GM13976 (cell line): ENCODE data around the gene IDI1.

Source experiments
- DNase-seq: peaks from one replicate; pipeline ENCODE4 v3.0.0; 2012; ENCODE audit warnings: low spot score
- CTCF ChIP-seq: IDR thresholded peaks from 2 replicates; pipeline ENCODE4 v1.5.1; 2012; ENCODE audit warnings: borderline replicate concordance, mild to moderate bottlenecking; ENCODE audit not compliant: insufficient read depth; ENCODE audit errors: extremely low read depth, missing control alignments, control extremely low read depth
- in situ Hi-C: fragments of 300-500 bp; cut with MboI; formaldehyde crosslinking; loops from one replicate; pipeline ENCODE4 v1.12.0; 2022; ENCODE audit warnings: low sequenced_read_pairs, mixed read lengths, inconsistent platforms; ENCODE audit not compliant: unreplicated experiment

The IDI1 gene

GRCh38 chr10:1024103-1024502 is 24.8 kb downstream of the IDI1 start:
- no peak for DNase-seq
- TF ChIP-seq CTCF: no peak
- in situ Hi-C loops: no loop called here

GRCh38 chr10:1022413-1022812 is 26.5 kb downstream of the IDI1 start:
- DNase-seq: no peak
- in situ Hi-C loops: no loop called here
- TF ChIP-seq CTCF: no peak

- no peak for DNase-seq
- TF ChIP-seq CTCF: no peak
- in situ Hi-C loops: no loop called here
These were observed 28.0 kb downstream of the IDI1 start for GRCh38 chr10:1020958-1021357.

- in situ Hi-C loops: no loop called here
- no peak for TF ChIP-seq CTCF
These were observed 28.5 kb downstream of the IDI1 start for GRCh38 chr10:1020460-1020859.

GRCh38 chr10:1019362-1019761 is 29.6 kb downstream of the IDI1 start:
- no peak for DNase-seq
- in situ Hi-C loops: no loop called here
- TF ChIP-seq CTCF: no peak

More at GRCh38 chr10:1020460-1020859, 28.5 kb downstream of the IDI1 start:
- DNase-seq: no peak

DNA sequence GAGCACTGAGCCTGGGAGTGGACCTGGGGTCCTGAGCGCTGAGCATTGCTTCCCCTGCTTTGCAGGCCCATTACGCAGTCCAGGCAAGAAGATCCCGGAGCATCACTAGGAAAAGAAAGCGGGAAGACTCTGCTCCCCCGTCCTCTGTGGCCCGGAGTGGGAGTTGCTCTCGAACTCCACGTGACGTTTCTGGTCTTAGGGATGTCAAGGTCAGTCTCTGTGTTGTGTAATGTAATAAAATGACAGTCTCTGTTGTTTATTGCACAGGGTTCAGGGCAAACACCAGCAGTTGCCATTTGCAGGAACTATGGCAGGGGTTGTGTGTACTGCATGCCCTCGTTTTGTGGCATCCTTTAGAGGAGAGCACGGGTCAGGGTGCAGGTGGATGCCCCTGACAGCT is 33.2 kb downstream of the IDI1 start:
- DNase-seq: no peak
- no peak for TF ChIP-seq CTCF
- in situ Hi-C loops: no loop called here

DNA sequence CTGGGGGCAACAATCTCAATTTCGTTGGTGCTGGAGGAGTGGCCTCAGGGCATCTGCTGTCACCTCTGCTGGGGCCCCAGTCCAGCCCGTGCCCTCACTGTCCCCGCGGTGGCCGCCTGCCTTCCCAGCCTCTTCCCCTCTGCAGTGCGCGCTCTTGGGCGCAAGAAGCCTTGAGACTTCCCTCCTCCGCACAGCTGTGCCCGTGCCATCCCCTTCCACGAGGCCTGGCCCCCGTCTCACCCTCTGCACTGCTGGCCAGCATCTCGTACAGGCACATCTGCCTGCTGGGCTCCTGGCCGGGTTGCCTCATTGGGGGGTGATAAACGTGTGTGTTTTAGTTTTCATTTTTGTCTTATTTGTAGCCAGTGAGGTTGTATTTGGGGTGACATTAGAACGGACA is 37.2 kb downstream of the IDI1 start:
- no peak for DNase-seq
- no peak for TF ChIP-seq CTCF
- in situ Hi-C loops: no loop called here
